Epidermal melanocyte (primary cell): ENCODE results near the gene APOL4.
"Not testable (repeated sequence)": the region's sequence is repeated elsewhere in the genome, so short reads cannot be mapped to it uniquely, and the experiment has no call there.

Experiments used
- DNase-seq: peaks from one replicate; pipeline ENCODE4 v3.0.0; 2011; ENCODE audit warnings: low spot score; ENCODE audit not compliant: insufficient read length

Gene APOL4, protein sequence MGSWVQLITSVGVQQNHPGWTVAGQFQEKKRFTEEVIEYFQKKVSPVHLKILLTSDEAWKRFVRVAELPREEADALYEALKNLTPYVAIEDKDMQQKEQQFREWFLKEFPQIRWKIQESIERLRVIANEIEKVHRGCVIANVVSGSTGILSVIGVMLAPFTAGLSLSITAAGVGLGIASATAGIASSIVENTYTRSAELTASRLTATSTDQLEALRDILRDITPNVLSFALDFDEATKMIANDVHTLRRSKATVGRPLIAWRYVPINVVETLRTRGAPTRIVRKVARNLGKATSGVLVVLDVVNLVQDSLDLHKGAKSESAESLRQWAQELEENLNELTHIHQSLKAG

DNA sequence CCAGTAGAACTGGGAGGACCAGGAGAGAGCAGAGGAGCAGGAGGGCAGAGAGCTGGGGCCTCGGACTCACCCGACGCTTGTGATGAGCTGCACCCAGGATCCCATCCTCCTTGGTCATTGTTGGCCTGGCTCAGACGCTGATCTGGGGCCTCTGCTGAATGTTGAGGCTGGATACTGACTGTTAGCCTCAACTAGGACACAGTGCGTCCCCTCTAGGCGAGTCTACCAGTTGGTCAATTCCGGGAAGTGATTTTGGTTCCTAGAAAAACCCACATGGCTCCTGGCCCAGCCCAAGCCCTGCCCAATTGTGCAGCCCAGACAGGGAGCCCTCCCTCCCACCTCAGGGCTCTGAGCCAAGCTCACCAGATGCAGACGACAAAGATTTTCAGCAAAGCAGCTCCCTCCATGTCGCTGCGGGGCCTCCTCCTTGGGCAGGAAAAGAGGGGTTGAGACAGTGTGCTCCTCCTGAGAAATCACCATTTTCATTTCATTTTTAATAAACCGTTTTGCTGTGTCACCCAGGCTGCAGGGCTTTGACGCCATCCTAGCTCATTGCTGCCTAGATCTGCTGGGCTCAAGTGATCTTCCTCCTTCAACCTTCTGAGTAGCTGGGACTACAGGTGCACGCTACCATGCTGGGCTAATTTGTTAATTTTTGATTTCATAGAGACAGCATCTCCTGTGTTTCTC lies at the start of gene APOL4:
Gene APOL4 (minus strand): TSS at position 180 of the 690 bp plus-strand sequence. CDS start 75 bp downstream, at position 105.
- DNase-seq: no peak

DNA sequence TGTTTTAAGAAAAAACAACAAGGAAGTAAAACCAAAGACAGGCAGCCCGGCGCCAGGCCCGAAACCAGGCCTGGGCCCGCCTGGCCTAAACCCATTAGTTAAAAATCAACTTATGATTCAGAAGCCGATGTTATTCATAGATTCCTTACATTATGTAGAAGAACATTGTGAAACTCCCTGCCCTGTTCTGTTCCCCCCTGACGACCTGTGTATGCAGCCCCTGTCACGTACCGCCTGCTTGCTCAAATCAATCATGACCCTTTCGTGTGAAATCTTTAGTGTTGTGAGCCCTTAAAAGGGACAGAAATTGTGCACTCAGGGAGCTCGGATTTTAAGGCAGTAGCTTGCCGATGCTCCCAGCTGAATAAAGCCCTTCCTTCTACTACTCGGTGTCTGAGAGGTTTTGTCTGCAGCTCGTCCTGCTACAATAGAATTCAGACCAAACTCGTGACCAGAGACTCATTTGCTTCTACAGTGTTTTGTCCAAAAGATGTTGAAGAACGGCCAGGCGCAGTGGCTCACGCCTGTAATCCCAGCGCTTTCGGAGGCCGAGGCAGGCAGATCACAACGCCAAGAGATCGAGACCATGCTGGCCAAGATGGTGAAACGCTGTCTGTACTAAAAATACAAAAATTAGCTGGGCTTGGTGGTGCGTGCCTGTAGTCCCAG lies 48.8 kb upstream of the APOL4 start:
- DNase-seq: not testable (repeated sequence)

DNA sequence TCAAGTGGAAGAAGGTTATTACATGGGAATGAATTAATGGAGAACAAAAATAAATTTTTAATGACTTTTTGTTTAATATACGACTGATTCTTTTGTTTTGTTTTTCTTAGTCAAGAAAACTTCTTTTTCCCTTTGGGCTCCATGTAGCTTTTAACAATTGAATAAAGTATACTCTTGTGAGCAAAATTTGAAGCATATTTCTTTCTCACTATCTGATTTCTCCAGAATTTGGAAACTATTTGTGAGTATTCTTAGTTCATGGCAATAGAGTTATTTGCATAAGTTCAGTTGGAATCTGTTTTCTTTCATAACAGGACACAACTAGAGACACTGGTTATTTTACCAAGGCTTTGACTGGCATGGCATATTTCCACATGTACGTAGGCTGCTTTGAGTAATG lies 47.6 kb upstream of the APOL4 start:
- no peak for DNase-seq

GRCh38 chr22:36247955-36248354 lies 46.3 kb upstream of the APOL4 start:
- DNase-seq: no peak

DNA sequence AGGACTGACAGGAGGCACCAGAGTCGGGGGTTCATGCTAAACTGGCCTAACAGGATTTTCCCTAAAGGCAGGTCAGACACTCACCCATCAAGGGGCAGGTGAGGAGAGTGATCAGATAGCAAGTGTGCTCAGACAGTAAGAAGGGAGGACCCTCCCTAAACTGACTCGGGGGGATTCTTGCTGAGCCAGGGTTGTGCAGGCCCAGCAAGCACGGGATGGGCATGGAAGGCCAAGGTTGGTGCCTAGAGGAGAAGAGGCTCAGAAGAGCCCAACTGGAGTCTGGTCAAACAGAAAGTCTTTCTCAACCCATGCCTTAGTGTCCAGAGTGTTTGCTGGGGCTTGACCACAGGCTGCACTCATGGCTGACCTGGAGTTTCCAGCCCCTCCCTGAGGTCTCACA lies 45.1 kb upstream of the APOL4 start:
- no peak for DNase-seq

GRCh38 chr22:36245805-36246356 lies 44.3 kb upstream of the APOL4 start:
- no peak for DNase-seq

- DNase-seq: no peak
These were observed 43.1 kb upstream of the APOL4 start for GRCh38 chr22:36244522-36245391.

GRCh38 chr22:36243986-36244385 lies 42.4 kb upstream of the APOL4 start:
- DNase-seq: no peak

DNA sequence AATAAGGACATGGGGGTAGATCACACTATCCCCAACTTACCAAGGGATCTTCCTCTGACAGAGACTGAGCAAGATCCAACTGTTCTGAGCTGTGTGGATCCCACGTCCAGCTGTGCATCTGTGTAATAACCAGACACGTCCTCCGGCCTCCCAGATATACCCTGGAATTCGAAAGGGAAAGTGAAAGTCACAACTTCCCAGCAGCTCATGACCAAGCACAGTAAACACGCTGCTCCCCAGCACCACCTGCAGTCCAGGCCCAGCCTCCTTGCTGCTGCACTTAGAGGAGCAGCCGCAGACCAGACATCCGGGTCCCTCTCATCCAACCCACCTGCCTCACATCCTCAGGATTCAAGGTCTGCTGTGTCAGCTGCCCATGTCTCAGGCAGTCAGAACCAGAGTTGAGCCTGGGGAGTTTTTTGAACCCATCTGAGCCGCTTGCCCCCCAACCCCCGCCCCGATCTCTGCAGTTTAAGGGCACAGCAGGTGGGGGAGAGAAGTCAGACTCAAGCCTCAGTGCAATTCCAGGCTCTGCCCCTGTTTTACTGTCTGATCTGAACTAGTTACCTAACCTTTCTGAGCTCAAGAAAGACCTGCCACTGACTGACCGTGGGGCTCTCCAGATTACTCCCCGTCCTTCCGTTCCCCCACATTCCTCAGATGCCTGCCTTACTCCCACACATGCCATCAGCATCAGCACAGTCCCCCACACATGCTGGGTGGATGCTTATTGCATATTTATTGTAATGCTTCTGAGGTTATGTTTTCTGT lies 38.0 kb upstream of the APOL4 start, which contains the start of gene APOL2:
Gene APOL2 (minus strand): TSS at position 127 of the 771 bp plus-strand sequence. CDS start 6,365 bp downstream, outside the sequence.
- peak; percentile 87 for DNase-seq

GRCh38 chr22:36239150-36239400 lies 37.5 kb upstream of the APOL4 start:
- no peak for DNase-seq

- DNase-seq: no peak
These were observed 37.0 kb upstream of the APOL4 start for GRCh38 chr22:36238373-36239149.

DNA sequence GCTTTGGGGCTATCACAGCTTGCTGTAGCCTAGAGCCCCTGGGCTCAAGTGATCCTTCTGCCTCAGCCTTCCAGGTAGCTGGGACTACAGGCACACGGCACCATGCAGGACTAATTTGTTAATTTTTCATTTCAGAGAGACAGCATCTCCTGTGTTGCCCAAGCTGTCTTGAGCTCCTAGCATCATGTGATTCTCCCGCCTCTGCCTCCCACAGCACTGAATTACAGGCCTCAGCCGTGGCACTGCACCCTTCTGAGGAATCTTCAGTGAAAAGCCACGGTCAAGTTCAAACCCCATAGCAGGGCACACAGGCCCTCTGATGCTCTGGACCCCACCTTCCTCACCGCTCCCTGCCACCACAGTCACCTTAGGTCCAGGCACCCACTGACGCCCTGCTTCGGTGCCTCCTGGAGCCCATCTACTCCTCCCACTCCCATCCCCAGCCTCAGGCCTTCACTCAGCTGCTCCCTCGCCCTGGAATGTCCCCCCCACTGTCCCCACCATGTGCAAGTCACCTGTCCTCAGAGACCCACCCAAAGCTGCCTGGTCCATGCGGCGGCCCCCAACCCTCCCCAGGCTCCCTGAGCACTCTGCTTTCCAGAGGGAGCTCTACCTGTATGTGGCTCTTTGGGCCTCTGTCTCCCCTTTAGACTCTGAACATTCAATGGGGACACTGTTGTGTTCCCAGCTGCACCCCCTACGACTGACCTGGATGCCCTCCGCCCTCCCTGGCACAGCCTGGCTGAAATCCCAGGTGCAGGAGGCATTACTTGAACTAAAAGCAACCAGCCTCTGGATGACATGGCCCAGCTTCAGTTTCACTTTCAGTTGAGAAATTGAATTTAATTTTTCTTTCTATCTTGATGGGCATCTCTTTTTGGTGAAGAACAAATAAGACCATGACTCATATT lies 36.1 kb upstream of the APOL4 start:
- no peak for DNase-seq

GRCh38 chr22:36236388-36237319 lies 35.0 kb upstream of the APOL4 start:
- no peak for DNase-seq

- DNase-seq: no peak
These were observed 34.0 kb upstream of the APOL4 start for GRCh38 chr22:36235585-36235984.

GRCh38 chr22:36234919-36235318 lies 33.3 kb upstream of the APOL4 start:
- DNase-seq: no peak

- no peak for DNase-seq
These were observed 32.6 kb upstream of the APOL4 start for GRCh38 chr22:36234213-36234612.

DNA sequence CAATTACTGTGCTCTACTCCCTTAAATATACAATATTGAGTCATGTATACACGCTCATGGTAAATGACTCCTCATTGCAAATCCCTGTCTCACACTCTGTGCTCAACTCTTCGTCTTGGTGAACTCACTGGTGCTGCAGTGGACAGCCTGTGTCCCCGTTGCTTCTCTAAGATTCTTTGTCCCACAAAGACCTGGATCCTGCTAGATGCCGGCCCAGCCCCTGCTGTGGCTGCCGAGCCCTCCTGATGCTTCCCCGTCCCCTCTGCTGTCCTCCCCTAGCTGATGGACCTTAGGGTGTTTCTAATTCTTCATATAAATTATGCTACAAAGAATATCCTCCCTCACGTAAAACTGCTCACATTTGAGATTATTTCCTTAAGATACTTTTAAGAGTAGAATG lies 32.2 kb upstream of the APOL4 start:
- no peak for DNase-seq
